PC-9 (cell line): ENCODE results near the gene GSPT1. TPM values are rescaled to one million over a fixed set of nuclear protein-coding genes. Genes with fewer than 3 reads are reported as not detected.

Experiments
- BruUV-seq: library from RNA; stranded (reverse); fragments of 400-500 nt; replicated peaks from 2 replicates; lab custom pipeline; 2021; lab: Mats Ljungman, UMichigan
- CTCF ChIA-PET: fragments of 300-600 bp; sonication (Branson Sonifier 250); formaldehyde crosslinking; loops from one replicate; lab custom pipeline; 2022; ENCODE audit warnings: antibody characterized with exemption; lab: Charles Lee
- POLR2A ChIA-PET: fragments of 300-600 bp; sonication (Branson Sonifier 250); formaldehyde crosslinking; loops from one replicate; lab custom pipeline; 2022; ENCODE audit warnings: antibody characterized with exemption; ENCODE audit not compliant: unreplicated experiment; lab: Charles Lee
- DNase-seq, 2 experiments: peaks; one replicate each; pipeline versions ENCODE4 v3.0.0 to v3.0.0-alpha.2; 2015 to 2022; ENCODE audit warnings: mixed read lengths in 1 of 2
- H2AFZ ChIP-seq: fragments of 200-600 bp; sonication (generic); 2 replicates; pipeline ENCODE4 v1.8.1; 2017; ENCODE audit warnings: antibody characterized with exemption
- H3F3A ChIP-seq: fragments of 200-600 bp; sonication (generic); 2 replicates; pipeline ENCODE4 v1.8.1; 2017; ENCODE audit warnings: antibody characterized with exemption, mild to moderate bottlenecking, low read depth; ENCODE audit not compliant: insufficient read depth
- H3K27ac ChIP-seq: fragments of 200-600 bp; sonication (generic); 2 replicates; pipeline ENCODE4 v1.6.1; 2016; ENCODE audit warnings: mixed run types
- H3K27me3 ChIP-seq: fragments of 200-600 bp; sonication (generic); 2 replicates; pipeline ENCODE4 v1.6.1; 2016; ENCODE audit warnings: low read depth, mixed run types; ENCODE audit not compliant: insufficient read depth
- H3K36me3 ChIP-seq: fragments of 200-600 bp; sonication (generic); 2 replicates; pipeline ENCODE4 v1.6.1; 2016; ENCODE audit warnings: low read depth, mixed run types
- H3K4me1 ChIP-seq: fragments of 200-600 bp; sonication (generic); replicated peaks from 2 replicates; pipeline ENCODE4 v1.6.1; 2016; ENCODE audit warnings: mixed run types; ENCODE audit not compliant: insufficient read depth
- H3K4me2 ChIP-seq: fragments of 200-600 bp; sonication (generic); 2 replicates; pipeline ENCODE4 v1.6.1; 2017; ENCODE audit warnings: mixed run types
- H3K4me3 ChIP-seq: fragments of 200-600 bp; sonication (generic); 2 replicates; pipeline ENCODE4 v1.6.1; 2016; ENCODE audit warnings: mixed run types
- H3K79me2 ChIP-seq: fragments of 200-600 bp; sonication (generic); 2 replicates; pipeline ENCODE4 v1.6.1; 2017; ENCODE audit warnings: low read depth, mixed run types
- H3K9me2 ChIP-seq: fragments of 200-600 bp; sonication (generic); 2 replicates; pipeline ENCODE4 v1.8.1; 2017; ENCODE audit warnings: mild to moderate bottlenecking; ENCODE audit not compliant: insufficient read depth
- H3K9me3 ChIP-seq: fragments of 200-600 bp; sonication (generic); 2 replicates; pipeline ENCODE4 v1.8.1; 2016; ENCODE audit warnings: low read depth; ENCODE audit not compliant: insufficient read depth
- H4K20me1 ChIP-seq: fragments of 200-600 bp; sonication (generic); 2 replicates; pipeline ENCODE4 v1.8.1; 2017; ENCODE audit not compliant: insufficient read depth
- EZH2 ChIP-seq: fragments of 200-600 bp; sonication (generic); IDR thresholded peaks from 2 replicates; pipeline ENCODE4 v1.8.0; 2017; ENCODE audit warnings: antibody characterized with exemption, low read depth
- intact Hi-C: fragments of 100-400 bp; cut with micrococcal nuclease; formaldehyde crosslinking; loops from one replicate; pipeline ENCODE4 v1.10.0; 2022; ENCODE audit not compliant: unreplicated experiment
- total RNA-seq: library from RNA; stranded (reverse); gene quantifications from 2 replicates; pipeline ENCODE4 v1.2.3, GENCODE V29; 2021
- TF ChIP-seq, protein P1 (sequence below): fragments of 200-600 bp; sonication (generic); conservative IDR thresholded peaks from 2 replicates; pipeline ENCODE4 v1.6.1; 2017; ENCODE audit warnings: mixed run types, antibody characterized with exemption, mild to moderate bottlenecking, moderate library complexity

The GSPT1 gene
- total RNA-seq, 1 experiment from 2014 or later: 161 TPM

DNA sequence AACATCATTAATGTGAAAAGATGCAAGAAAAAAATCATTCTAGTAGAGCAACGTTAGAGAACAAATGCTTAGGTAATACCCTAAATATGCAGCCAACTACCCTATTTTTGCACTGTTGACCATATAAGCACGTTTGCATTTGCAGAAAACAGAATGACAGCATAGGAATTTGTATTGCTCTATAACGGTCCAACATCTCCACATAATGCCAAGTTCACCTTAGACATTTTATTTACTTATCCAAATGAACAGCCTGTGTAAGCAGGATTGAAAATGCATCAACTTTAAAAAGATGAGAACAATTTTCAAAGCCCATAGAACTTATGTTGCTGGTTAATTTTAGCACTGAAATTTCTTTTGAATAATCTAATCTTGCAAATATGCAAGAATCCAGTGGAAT, 45.4 kb downstream of the GSPT1 start:
- BruUV-seq: no TSS peak
- CTCF ChIA-PET: no interaction called here
- Histone ChIP-seq H3K4me1 (peaks cover 30% of the 10 kb centered on the region), H2AFZ (no peak overlapping the region), H3F3A (peaks cover 85% of the 10 kb centered on the region), H4K20me1 (peaks cover 70% of the 10 kb centered on the region), H3K36me3 (peaks cover 34% of the 10 kb centered on the region), H3K4me2 (no peak overlapping the region), H3K27ac (no peak overlapping the region), H3K27me3 (no peaks in the 10 kb centered on the region), H3K9me2 (no peaks in the 10 kb centered on the region), H3K9me3 (no peaks in the 10 kb centered on the region), H3K79me2 (peaks cover 25% of the 10 kb centered on the region), H3K4me3 (no peak overlapping the region)
- POLR2A ChIA-PET: no interaction called here
- no peak for DNase-seq
- no peak for TF ChIP-seq EZH2
- TF ChIP-seq, protein P1, sequence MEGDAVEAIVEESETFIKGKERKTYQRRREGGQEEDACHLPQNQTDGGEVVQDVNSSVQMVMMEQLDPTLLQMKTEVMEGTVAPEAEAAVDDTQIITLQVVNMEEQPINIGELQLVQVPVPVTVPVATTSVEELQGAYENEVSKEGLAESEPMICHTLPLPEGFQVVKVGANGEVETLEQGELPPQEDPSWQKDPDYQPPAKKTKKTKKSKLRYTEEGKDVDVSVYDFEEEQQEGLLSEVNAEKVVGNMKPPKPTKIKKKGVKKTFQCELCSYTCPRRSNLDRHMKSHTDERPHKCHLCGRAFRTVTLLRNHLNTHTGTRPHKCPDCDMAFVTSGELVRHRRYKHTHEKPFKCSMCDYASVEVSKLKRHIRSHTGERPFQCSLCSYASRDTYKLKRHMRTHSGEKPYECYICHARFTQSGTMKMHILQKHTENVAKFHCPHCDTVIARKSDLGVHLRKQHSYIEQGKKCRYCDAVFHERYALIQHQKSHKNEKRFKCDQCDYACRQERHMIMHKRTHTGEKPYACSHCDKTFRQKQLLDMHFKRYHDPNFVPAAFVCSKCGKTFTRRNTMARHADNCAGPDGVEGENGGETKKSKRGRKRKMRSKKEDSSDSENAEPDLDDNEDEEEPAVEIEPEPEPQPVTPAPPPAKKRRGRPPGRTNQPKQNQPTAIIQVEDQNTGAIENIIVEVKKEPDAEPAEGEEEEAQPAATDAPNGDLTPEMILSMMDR: no peak
- intact Hi-C loops: no loop called here

DNA sequence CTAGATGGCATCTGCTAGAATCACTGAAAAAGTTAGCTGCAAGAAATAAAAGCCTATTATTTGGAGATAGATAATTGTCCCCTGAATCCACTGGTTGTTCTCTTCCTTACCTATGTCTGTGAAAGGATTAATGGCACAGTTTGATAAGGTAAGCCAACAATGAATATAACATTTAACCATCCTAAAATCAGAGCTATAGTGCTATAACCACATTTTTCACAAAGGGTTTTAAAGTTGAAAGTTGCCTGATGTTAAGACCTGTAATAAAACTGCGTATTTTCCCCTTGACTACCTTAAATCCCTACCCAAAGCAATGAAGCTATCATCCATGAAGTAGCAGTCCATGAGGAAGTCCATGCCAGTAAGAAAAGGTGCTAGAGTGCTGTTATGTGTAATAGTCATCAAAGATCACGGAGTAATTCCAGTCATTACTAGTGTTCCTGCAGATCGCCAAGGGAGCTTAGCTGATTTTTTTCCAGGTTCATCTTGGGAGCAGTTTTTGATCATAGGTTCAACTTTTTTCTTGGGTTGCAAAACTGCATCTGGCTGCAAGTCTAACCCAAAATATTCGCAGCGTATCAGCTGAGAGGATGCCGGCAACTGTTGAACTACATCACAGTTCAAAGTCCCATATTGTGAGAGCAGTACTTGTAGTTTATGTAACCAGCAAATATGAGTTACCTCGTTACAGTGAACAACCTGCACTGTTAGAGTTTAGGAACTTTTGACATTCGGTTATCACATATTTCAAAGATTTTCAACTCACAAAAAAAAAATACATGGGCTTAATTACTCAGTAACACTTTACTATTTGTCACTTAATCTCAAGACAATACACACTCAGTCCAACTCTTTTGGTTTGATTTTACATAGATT, 46.2 kb downstream of the GSPT1 start:
- Histone ChIP-seq H3K27me3 (no peaks in the 10 kb centered on the region), H3K36me3 (peaks cover 30% of the 10 kb centered on the region), H4K20me1 (peaks cover 63% of the 10 kb centered on the region), H3F3A (peaks cover 83% of the 10 kb centered on the region), H3K9me2 (no peaks in the 10 kb centered on the region), H3K4me2 (no peak overlapping the region), H3K4me1 (peaks cover 30% of the 10 kb centered on the region), H3K27ac (no peak overlapping the region), H3K4me3 (no peak overlapping the region), H3K79me2 (peaks cover 30% of the 10 kb centered on the region), H3K9me3 (no peaks in the 10 kb centered on the region), H2AFZ (no peak overlapping the region)
- intact Hi-C loops: no loop called here
- BruUV-seq: no TSS peak
- TF ChIP-seq EZH2: no peak
- TF ChIP-seq, protein P1: no peak
- no peak for DNase-seq
- CTCF ChIA-PET: interaction anchor here (0.8 kb wide), 1 partner anchor 192 kb away, joined by 3 read pairs; no protein-coding TSS in a partner anchor
- POLR2A ChIA-PET: interaction anchor here (0.5 kb wide), 1 partner anchor 73 kb away, joined by 3 read pairs; no protein-coding TSS in a partner anchor

DNA sequence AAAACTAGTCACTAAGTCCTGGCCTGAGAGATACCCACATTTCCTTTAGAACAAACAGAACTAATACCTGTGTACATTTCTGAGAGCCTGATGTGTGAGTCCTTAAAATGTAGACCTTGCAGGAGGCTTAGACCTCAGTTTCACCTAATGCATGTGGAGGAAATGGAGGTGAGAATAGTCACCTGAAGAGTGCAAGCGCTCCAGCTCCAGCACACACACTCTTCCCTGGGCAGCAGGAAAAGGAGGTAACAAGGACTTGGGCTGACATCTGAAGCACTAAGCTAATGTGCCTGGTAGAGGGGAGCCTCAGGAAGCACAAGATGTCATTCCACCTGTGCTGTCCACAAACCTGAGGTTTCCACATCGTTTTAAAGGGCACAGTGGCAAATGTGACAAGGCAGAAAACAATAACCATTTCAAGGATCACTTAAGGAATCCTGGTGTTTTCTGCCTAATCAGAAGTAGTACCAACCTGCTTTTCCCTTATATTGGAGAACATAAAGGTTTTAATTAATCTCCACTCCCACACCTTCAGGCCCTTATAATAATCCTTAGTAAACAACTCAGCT, 47.3 kb downstream of the GSPT1 start:
- Histone ChIP-seq H4K20me1 (peaks cover 52% of the 10 kb centered on the region), H3K27ac (no peak overlapping the region), H3K4me1 (peaks cover 30% of the 10 kb centered on the region), H3K9me3 (no peaks in the 10 kb centered on the region), H2AFZ (no peak overlapping the region), H3K27me3 (no peaks in the 10 kb centered on the region), H3K36me3 (peaks cover 20% of the 10 kb centered on the region), H3K4me3 (no peak overlapping the region), H3K79me2 (peaks cover 27% of the 10 kb centered on the region), H3K4me2 (no peak overlapping the region), H3F3A (peaks cover 77% of the 10 kb centered on the region), H3K9me2 (no peaks in the 10 kb centered on the region)
- no peak for TF ChIP-seq EZH2
- TF ChIP-seq, protein P1: no peak
- ChIA-PET POLR2A (no interaction called here), CTCF (no interaction called here)
- BruUV-seq: no TSS peak
- intact Hi-C loops: no loop called here
- no peak for DNase-seq
